GM12891 (cell line): Measurements from ENCODE around the gene GPS1.

Experiments
- POLR2A ChIP-seq: IDR thresholded peaks from 2 replicates; pipeline ENCODE4 v1.6.1; 2011; ENCODE audit warnings: low read depth, low read length, control low read depth
- POU2F2 ChIP-seq: IDR thresholded peaks from 2 replicates; pipeline ENCODE4 v1.6.1; 2011; ENCODE audit warnings: low read depth, mild to moderate bottlenecking, control low read depth, low read length, moderate library complexity

- TF ChIP-seq POU2F2 (no peak), POLR2A (no peak)
Measured at GRCh38 chr17:82051776-82052637, at the start of gene GPS1, which contains the start of gene RFNG.
